Thoracic aorta (tissue), 2 donors: ENCODE results near the gene SIAH1. TPM values are rescaled to one million over a fixed set of nuclear protein-coding genes. Genes with fewer than 3 reads are reported as not detected.
"Not testable (repeated sequence)": the region's sequence is repeated elsewhere in the genome, so short reads cannot be mapped to it uniquely, and the experiment has no call there.

Source experiments
- ATAC-seq: fragments of 150-250 bp; one replicate; pipeline ENCODE4 v1.8.0; 2017; ENCODE audit warnings: low read depth; ENCODE audit not compliant: insufficient number of reproducible peaks, low FRiP score
- DNase-seq: peaks from one replicate; pipeline ENCODE4 v3.0.0-alpha.2; 2020; ENCODE audit warnings: low spot score
- H3K27ac ChIP-seq, 2 donors: fragments of 200-600 bp; sonication (generic); 1 replicate in 1 of 2; 2 replicates in 1 of 2; pipeline ENCODE4 v1.5.1; 2016; ENCODE audit warnings: mild to moderate bottlenecking in 2 of 2, moderate library complexity in 2 of 2
- H3K27me3 ChIP-seq: fragments of 200-600 bp; sonication (generic); replicated peaks from 2 replicates; pipeline ENCODE4 v1.6.0; 2016; ENCODE audit warnings: mild to moderate bottlenecking; ENCODE audit not compliant: insufficient read depth
- H3K36me3 ChIP-seq: fragments of 200-600 bp; sonication (generic); one replicate; pipeline ENCODE4 v1.5.1; 2016
- H3K4me1 ChIP-seq, 2 donors: fragments of 200-600 bp; sonication (generic); 1 replicate in 1 of 2; 2 replicates in 1 of 2; pipeline versions ENCODE4 v1.5.1 to v1.6.0; 2016; ENCODE audit warnings: low read depth in 2 of 2, mild to moderate bottlenecking in 1 of 2; ENCODE audit not compliant: control insufficient read depth in 1 of 2
- H3K4me3 ChIP-seq: fragments of 200-600 bp; sonication (generic); 2 replicates; pipeline ENCODE4 v1.5.1; 2016; ENCODE audit warnings: mild to moderate bottlenecking
- H3K9me3 ChIP-seq: fragments of 200-600 bp; sonication (generic); 2 replicates; pipeline ENCODE4 v1.5.1; 2016
- CTCF ChIP-seq: fragments of 200-600 bp; sonication (generic); IDR thresholded peaks from one replicate; pipeline ENCODE4 v1.5.1; 2019; ENCODE audit warnings: antibody characterized with exemption
- total RNA-seq, 2 donors: library from RNA; depleted of rRNA; stranded (reverse); fragments of >200 nt; gene quantifications; one replicate each; pipeline versions ENCODE4 v1.1.0 to v1.2.3, GENCODE V29; 2016

The SIAH1 gene
- total RNA-seq, 2 donors from 2014 or later = 28.2 to 40.8 TPM

DNA sequence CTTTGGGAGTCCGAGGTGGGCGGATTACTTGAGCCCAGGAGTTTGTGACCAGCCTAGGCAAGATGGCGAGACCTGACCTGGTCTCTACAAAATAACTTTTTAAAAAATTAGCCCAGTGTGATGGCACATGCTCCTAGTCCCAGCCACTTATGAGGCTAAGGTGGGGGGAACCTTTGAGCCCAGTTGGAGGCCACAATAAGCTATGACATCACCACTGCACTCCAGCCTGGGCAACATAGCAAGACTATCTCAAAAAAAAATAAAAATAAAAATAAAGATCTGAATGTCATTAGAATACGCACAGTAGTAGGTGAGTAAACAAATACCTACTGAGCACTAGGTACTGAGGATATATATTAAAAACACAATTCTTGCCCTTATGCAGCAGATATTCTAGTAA lies 3.1 kb downstream of the SIAH1 start:
- Histone ChIP-seq H3K27me3 (no peaks in the 10 kb centered on the region), H3K9me3 (no peaks in the 10 kb centered on the region), H3K4me1 (peaks cover 34 to 70% of the 10 kb centered on the region in 2 donors), H3K4me3 (no peak overlapping the region), H3K36me3 (no peaks in the 10 kb centered on the region), H3K27ac (no peak overlapping the region)
- no peak for DNase-seq
- no peak for ATAC-seq
- TF ChIP-seq CTCF = no peak

- TF ChIP-seq CTCF = no peak
- peaks cover 37 to 67% of the 10 kb centered on the region in 2 donors for H3K4me1 ChIP-seq
These were observed 4.0 kb downstream of the SIAH1 start for GRCh38 chr16:48381201-48381600.

DNA sequence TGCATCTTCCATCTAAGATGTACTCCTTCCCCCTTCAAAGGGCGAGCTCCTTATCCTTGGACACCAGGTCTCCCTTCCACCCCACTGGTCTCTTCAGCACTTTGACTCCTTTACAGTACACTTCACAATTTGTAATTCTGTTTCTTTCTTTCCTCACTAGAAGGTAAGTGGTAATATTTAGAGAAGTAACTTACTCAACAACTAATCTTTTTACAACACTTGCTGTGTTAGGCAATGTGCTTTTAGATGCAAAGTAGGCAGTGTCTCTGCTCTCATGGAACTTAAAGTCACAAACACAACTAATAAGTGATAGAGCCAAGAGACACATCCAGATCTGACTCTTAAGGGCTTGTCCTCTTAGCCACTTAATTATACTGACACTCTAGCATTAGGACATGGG lies 6.4 kb downstream of the SIAH1 start:
- Histone ChIP-seq H3K9me3 (no peaks in the 10 kb centered on the region), H3K36me3 (no peaks in the 10 kb centered on the region), H3K27me3 (no peaks in the 10 kb centered on the region), H3K4me3 (no peak overlapping the region), H3K4me1 (peaks cover 53 to 85% of the 10 kb centered on the region in 2 donors), H3K27ac (no peak overlapping the region)
- no peak for ATAC-seq
- DNase-seq = no peak
- TF ChIP-seq CTCF = no peak

More at GRCh38 chr16:48381201-48381600, 4.0 kb downstream of the SIAH1 start:
- no peak for ATAC-seq
- H3K36me3 ChIP-seq = no peaks in the 10 kb centered on the region
- H3K9me3 ChIP-seq = no peaks in the 10 kb centered on the region
- no peaks in the 10 kb centered on the region for H3K27me3 ChIP-seq
- H3K4me3 ChIP-seq = no peak overlapping the region
- DNase-seq = no peak
- no peak overlapping the region for H3K27ac ChIP-seq

DNA sequence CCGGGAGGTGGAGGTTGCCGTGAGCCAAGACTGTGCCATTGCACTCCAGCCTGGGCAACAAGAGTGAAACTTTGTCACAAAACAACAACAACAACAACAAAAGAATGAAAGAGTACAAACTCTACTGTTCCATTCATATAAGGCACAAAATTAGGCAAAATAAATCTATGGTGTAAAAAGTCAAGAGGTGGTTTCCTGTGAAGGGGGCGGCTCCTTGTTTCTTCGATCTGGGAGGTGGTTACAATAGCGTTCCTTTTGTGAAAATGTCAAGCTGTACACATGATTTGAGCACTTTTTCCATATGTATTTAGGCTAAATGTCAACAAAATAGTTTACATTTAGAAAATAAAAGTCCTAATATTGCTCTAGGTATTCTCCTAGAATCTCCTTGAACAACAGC lies 6.9 kb downstream of the SIAH1 start:
- ATAC-seq (no peak), DNase-seq (no peak)
- no peak overlapping the region for H3K4me3 ChIP-seq
- no peak for TF ChIP-seq CTCF
- no peaks in the 10 kb centered on the region for H3K27me3 ChIP-seq
- H3K4me1 ChIP-seq = peaks cover 52 to 87% of the 10 kb centered on the region in 2 donors
- H3K9me3 ChIP-seq = no peaks in the 10 kb centered on the region
- no peaks in the 10 kb centered on the region for H3K36me3 ChIP-seq
- no peak overlapping the region for H3K27ac ChIP-seq

- H3K27ac ChIP-seq, ATAC-seq: not testable (repeated sequence)
These were observed 7.9 kb downstream of the SIAH1 start for GRCh38 chr16:48377301-48377700.

DNA sequence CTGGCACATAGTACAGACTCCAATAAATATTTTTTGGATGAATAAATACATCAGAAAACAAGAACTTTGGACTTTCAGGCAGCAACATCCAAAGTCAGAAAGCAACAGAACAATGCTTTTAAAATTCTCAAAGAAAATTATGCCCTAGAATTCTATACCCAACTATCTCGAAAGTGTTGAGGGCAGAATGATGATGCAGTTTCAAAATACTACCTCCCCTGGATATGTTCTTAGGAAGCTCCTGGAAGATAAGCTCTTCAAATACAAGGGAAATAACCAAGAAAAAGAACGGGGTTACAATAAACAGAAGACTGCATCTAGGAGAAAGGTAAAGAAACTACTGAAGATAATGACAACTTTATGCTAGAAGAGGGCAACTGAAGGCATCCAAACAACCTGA lies 11.0 kb downstream of the SIAH1 start:
- ATAC-seq (no peak), DNase-seq (no peak)
- Histone ChIP-seq H3K4me3 (no peak overlapping the region), H3K36me3 (no peaks in the 10 kb centered on the region), H3K4me1 (peaks cover 59 to 78% of the 10 kb centered on the region in 2 donors), H3K9me3 (no peaks in the 10 kb centered on the region), H3K27me3 (no peaks in the 10 kb centered on the region), H3K27ac (no peak overlapping the region)
- TF ChIP-seq CTCF = no peak

More at GRCh38 chr16:48377301-48377700, 7.9 kb downstream of the SIAH1 start:
- not testable (repeated sequence) for H3K9me3 ChIP-seq, H3K27me3 ChIP-seq, DNase-seq, H3K36me3 ChIP-seq, H3K4me3 ChIP-seq
- peaks cover 53 to 86% of the 10 kb centered on the region in 2 donors for H3K4me1 ChIP-seq
